Parathyroid adenoma (tissue), 2 donors: ENCODE results near the gene DLGAP1.
A peak's percentile ranks its signal among the peaks of the same experiment; 100 is the strongest.
"Not testable (repeated sequence)": the region's sequence is repeated elsewhere in the genome, so short reads cannot be mapped to it uniquely, and the experiment has no call there.

Experiments used
- H2AFZ ChIP-seq: fragments of 300-600 bp; sonication (generic); one replicate; pipeline ENCODE4 v1.7.0; 2017; ENCODE audit warnings: antibody characterized with exemption, mild to moderate bottlenecking
- H3K27ac ChIP-seq: fragments of 300-600 bp; sonication (generic); one replicate; pipeline ENCODE4 v1.7.0; 2017
- H3K27me3 ChIP-seq: fragments of 300-600 bp; sonication (generic); one replicate; pipeline ENCODE4 v1.7.0; 2017; ENCODE audit warnings: low read length; ENCODE audit not compliant: control insufficient read depth, insufficient read depth
- H3K36me3 ChIP-seq: fragments of 300-600 bp; sonication (generic); one replicate; pipeline ENCODE4 v1.7.0; 2017; ENCODE audit warnings: low read length; ENCODE audit not compliant: control insufficient read depth, insufficient read depth
- H3K4me1 ChIP-seq: fragments of 300-600 bp; sonication (generic); one replicate; pipeline ENCODE4 v1.7.0; 2017; ENCODE audit warnings: control low read depth
- H3K4me2 ChIP-seq: fragments of 300-600 bp; sonication (generic); one replicate; pipeline ENCODE4 v1.7.0; 2017; ENCODE audit warnings: low read length
- H3K4me3 ChIP-seq: fragments of 300-600 bp; sonication (generic); one replicate; pipeline ENCODE4 v1.7.0; 2017; ENCODE audit warnings: low read depth, low read length
- H3K79me2 ChIP-seq: fragments of 300-600 bp; sonication (generic); one replicate; pipeline ENCODE4 v1.7.0; 2017; ENCODE audit warnings: control low read depth
- H3K9ac ChIP-seq: fragments of 300-600 bp; sonication (generic); one replicate; pipeline ENCODE4 v1.7.0; 2017; ENCODE audit warnings: mild to moderate bottlenecking
- H3K9me3 ChIP-seq: fragments of 300-600 bp; sonication (generic); one replicate; pipeline ENCODE4 v1.7.0; 2017; ENCODE audit warnings: low read length; ENCODE audit not compliant: control insufficient read depth
- CTCF ChIP-seq: fragments of 300-600 bp; sonication (generic); IDR thresholded peaks from one replicate; pipeline ENCODE4 v1.7.0; 2017; ENCODE audit warnings: antibody characterized with exemption, mild to moderate bottlenecking
- donor health status: primary hyperparathyroidism.

DLGAP1 gene

GRCh38 chr18:3653263-3653850 is 801.8 kb downstream of the DLGAP1 start:
- Histone ChIP-seq H3K9ac (no peak overlapping the region), H3K36me3 (no peaks in the 10 kb centered on the region), H2AFZ (no peak overlapping the region), H3K4me3 (no peak overlapping the region), H3K27ac (no peak overlapping the region), H3K4me1 (no peaks in the 10 kb centered on the region), H3K79me2 (no peaks in the 10 kb centered on the region), H3K27me3 (no peaks in the 10 kb centered on the region), H3K9me3 (no peaks in the 10 kb centered on the region), H3K4me2 (no peak overlapping the region)
- no peak for TF ChIP-seq CTCF

- no peak for TF ChIP-seq CTCF
- no peaks in the 10 kb centered on the region for H3K79me2 ChIP-seq
- H3K9ac ChIP-seq = no peak overlapping the region
- no peaks in the 10 kb centered on the region for H3K27me3 ChIP-seq
- no peak overlapping the region for H3K4me3 ChIP-seq
- no peak overlapping the region for H3K27ac ChIP-seq
- H3K9me3 ChIP-seq = no peaks in the 10 kb centered on the region
- H3K4me1 ChIP-seq = no peaks in the 10 kb centered on the region
- peak overlapping the region; percentile 4 for H2AFZ ChIP-seq
- H3K4me2 ChIP-seq = no peak overlapping the region
- H3K36me3 ChIP-seq = no peaks in the 10 kb centered on the region
Measured at GRCh38 chr18:3652380-3653262, 802.5 kb downstream of the DLGAP1 start.

- H3K79me2 ChIP-seq = no peaks in the 10 kb centered on the region
- no peak overlapping the region for H3K4me2 ChIP-seq
- no peak overlapping the region for H3K27ac ChIP-seq
- H3K27me3 ChIP-seq = no peaks in the 10 kb centered on the region
- no peaks in the 10 kb centered on the region for H3K4me1 ChIP-seq
- no peak overlapping the region for H3K9ac ChIP-seq
- H3K36me3 ChIP-seq = no peaks in the 10 kb centered on the region
- H2AFZ ChIP-seq = no peak overlapping the region
- no peaks in the 10 kb centered on the region for H3K9me3 ChIP-seq
- no peak overlapping the region for H3K4me3 ChIP-seq
- no peak for TF ChIP-seq CTCF
Measured at GRCh38 chr18:3651266-3651665, 803.8 kb downstream of the DLGAP1 start.

- H3K27me3 ChIP-seq, H3K4me2 ChIP-seq, H3K27ac ChIP-seq, H3K4me1 ChIP-seq, H3K79me2 ChIP-seq, H3K9me3 ChIP-seq, H2AFZ ChIP-seq, H3K9ac ChIP-seq, H3K36me3 ChIP-seq, H3K4me3 ChIP-seq: not testable (repeated sequence)
Measured at GRCh38 chr18:3650521-3651042, 804.5 kb downstream of the DLGAP1 start.

- no peak overlapping the region for H2AFZ ChIP-seq
- H3K4me1 ChIP-seq = no peaks in the 10 kb centered on the region
- TF ChIP-seq CTCF = no peak
- no peaks in the 10 kb centered on the region for H3K36me3 ChIP-seq
- H3K79me2 ChIP-seq = no peaks in the 10 kb centered on the region
- no peak overlapping the region for H3K4me2 ChIP-seq
- H3K27me3 ChIP-seq = no peaks in the 10 kb centered on the region
- no peak overlapping the region for H3K27ac ChIP-seq
- H3K9ac ChIP-seq = no peak overlapping the region
- no peak overlapping the region for H3K4me3 ChIP-seq
- H3K9me3 ChIP-seq = no peaks in the 10 kb centered on the region
Measured at GRCh38 chr18:3649633-3650426, 805.3 kb downstream of the DLGAP1 start.
